Measurements from ENCODE around the gene RAB40C.

RAB40C gene

DNA sequence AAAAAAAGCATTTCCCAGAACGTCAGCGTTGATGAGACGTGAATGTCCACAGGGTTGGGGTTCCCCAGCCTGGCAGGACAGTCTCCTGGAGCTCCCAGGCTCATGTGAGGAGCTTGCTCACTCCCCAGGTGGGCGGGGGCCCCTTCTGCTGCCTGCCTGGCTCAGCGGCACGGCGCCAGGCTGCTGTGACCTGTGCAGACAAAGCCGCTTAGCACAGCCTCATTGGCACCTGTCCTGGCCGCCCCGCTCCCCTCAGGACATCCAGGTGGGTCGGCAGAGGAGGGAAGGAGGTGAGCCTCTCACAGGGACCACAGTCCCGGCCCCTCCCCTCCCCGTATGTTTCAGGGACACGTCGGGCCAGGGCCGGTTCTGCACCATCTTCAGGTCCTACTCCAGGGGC, 28.0 kb downstream of the RAB40C start:
- DNase-seq (ENCODE audit: low read depth) = no peak

DNA sequence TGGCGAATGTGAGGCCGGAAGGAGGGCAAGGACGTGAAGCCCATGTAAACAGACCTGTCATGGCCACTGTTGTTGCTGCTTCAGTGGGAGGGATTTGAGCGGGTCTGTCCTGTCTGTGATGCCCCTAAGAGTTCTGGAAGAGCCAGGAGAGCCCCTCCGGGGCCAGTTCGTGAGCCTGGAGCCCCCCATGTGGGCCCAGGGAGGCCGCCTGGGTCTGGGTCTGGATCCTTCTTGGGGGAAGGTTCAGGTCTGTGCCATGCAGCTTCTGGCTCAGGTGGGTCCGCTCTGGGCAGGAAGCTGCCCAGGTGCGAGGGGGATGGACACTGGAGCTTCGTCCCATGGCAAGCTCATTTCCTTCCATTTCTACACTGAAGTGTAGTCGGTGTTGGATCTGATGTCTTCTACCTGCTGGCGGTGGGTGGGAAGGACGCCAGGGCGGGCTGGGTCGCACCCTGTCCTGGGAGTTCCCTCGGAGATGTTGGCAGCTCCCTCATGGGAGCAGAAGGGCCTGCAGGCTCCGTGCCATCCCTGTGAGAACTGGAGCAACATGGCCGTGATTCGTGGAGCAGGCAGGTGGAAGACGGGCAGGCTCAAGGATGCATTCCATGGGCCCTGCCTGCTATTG, 29.7 kb downstream of the RAB40C start:
- DNase-seq (ENCODE audit: low read depth) = no peak

DNA sequence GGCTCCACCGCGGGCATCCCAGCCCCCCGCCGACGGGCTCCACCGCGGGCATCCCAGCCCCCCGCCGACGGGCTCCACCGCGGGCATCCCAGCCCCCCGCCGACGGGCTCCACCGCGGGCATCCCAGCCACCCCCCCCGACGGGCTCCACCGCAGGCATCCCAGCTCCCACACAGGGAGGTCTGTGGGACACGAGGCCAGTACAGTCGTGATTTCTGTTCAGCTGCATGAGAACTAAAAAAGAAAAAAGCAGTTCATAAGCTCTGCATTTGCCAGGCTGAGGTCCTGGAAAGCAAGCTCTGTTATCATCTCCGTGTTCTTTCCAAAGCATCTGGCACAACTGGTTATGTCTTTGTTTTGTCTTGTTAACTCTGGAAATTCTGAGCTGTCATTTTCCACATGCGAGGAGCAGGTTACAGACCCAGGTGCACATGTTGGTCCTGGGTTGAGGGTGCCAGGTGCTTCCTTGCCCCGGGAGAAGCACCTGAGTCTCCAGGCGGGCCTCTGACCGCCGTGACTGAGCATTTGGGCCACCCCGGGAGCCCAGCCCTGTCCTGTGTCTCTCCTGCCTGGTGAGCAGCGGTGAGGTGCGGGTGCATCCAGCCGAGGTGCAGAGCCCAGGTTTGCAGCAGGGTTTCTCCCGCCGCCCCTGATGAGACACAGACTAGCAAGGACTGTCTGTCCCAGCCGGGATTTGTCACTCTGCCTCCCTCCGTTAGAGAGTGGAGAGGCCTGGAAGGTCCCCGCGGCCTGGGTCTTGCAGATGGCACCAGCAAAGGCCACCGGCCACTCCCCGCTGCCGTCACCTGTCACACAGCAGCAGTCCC, 31.0 kb downstream of the RAB40C start:
- DNase-seq (ENCODE audit: low read depth) = no peak

DNA sequence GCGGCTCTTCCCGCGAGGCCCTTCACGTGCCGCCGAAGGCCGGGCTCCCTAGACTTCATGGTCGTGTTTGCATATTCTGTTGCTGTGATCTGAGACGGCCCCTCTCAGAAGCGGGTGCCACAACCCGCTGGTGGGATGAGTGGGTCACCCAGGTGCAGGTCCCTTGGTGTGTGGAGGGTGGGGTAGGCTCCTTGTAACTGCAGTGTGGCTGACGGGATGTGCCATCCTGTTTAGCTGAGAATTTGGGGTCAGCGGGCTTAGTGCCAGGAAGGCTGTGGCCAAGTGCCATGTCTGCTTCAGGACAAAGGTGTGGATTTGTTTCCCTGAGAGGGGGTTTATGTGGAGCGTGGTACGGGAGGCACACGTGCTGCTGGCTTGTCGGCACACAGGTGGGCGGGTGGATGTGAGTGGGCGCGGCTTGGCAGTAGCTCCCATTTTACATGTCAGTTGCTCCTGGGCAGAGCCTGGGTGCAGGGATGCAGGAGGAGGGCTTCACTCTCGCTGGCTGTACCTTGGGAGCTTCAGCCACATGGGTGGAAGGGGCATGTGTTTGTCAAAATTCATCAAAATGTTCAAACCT, 31.8 kb downstream of the RAB40C start:
- no peak for DNase-seq (ENCODE audit: low read depth)

DNA sequence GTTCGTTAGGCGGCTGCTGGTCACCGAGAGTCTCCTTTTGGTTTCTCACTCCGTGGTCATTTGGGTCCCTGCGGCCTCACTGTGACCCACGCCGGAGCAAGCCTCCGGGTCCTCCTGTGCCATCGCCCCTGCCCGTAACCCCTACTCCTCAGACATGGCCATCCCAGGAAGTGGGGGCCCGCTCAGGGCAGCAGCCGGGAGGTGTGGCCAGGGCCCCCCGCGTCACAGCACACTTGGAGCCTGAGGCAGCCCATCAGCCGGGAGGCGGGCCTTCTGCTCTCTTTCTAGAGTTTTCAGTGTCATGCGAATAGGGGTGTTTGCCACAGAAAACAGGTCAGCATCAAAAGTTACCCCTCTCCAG, 33.0 kb downstream of the RAB40C start:
- no peak for DNase-seq (ENCODE audit: low read depth)

DNA sequence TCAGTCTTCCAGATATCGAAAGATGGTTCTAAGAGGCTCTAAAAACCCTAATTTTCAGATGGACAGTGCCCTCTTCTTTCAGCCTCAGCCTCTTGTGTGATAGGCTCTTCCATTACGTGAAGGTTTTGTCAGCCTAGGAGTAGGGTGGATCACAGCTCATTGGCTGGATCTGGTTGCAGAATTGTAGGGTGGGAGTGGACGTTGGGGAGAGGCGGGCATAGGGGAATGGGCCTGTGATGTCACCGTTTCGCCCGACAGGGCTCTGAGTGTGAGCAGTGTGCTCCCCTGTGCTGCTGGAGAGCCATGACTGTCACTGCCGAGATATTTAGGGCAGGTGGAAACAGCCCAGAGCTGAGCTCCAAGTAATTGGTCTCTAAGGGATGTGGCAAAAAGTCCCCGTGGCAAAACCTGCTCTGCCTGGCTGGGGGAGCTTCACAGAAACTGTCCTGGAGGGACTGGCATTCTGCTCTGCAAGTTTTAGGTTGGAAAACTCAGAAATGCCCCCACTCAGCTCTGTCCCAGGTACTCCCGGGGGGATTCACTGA, 34.7 kb downstream of the RAB40C start:
- DNase-seq (ENCODE audit: low read depth) = no peak

DNA sequence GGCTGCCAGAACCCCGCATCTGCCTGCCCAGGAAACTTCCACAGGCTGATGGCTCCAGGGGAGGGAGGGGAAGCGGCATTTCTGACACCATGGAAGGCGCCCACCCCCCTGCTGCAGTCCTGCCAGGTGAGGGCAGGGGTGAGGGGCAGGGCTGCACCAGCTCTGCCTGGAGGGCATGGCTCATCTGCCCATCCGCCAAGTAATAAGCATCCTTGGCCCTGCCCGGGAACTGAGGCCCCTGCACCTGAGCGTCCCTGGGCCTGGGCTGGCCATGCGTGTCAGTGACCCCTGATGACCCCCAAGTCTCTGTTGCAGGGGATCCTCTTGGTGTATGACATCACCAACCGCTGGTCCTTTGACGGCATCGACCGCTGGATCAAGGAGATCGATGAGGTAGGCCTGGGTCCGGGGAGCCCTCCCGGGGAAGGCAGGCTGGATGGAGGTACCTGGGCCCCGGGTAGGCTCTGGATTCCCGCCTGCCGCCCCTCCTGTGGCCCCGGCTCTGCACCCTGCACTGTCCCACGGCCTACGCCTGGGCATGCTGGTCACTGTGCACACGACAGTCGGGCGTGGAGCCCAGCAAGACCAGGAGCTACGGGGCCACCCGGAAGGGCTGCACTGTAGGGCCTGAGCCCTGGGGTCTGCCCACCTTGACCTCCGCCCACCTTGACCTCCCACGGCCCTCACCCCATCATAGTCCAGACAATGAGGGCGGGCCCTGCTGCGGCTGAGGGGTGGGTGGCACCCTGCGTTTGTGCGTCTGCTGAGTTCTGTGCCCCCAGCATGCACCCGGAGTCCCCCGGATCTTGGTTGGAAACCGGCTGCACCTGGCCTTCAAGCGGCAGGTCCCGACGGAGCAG, 35.5 kb downstream of the RAB40C start:
- no peak for DNase-seq (ENCODE audit: low read depth)

DNA sequence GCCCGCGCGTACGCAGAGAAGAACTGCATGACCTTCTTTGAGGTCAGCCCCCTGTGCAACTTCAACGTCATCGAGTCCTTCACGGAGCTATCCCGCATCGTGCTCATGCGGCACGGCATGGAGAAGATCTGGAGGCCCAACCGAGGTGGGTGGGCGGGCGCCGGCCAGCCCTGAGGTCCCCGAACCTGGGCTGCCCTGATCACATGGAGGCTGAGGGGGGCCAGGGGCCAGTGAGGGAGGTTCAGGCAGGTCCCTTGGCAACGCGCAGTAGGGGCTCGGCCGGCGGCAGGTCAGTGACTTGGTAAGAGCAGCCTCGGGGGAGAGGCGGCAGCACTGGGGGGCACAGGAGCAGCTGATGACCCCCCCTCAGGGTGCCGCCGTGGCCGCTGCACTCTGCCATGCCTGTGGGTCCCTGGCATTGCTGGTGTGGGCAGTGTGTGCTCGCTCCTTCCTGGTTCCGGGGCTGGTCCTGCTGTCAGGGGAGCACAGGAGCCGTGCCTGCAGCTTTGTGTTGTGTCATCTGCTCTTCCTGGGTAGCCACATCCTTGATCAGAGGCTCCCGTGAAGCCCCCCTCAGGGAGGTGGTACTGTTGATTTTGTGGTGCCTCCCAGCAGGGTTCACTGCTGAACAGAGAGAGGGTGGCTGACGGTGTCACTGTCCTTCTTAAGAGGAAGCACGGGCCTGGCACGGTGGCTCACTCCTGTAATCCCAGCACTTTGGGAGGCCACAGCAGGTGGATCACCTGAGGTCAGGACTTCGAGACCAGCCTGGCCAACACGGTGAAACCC, 36.3 kb downstream of the RAB40C start:
- no peak for DNase-seq (ENCODE audit: low read depth)

DNA sequence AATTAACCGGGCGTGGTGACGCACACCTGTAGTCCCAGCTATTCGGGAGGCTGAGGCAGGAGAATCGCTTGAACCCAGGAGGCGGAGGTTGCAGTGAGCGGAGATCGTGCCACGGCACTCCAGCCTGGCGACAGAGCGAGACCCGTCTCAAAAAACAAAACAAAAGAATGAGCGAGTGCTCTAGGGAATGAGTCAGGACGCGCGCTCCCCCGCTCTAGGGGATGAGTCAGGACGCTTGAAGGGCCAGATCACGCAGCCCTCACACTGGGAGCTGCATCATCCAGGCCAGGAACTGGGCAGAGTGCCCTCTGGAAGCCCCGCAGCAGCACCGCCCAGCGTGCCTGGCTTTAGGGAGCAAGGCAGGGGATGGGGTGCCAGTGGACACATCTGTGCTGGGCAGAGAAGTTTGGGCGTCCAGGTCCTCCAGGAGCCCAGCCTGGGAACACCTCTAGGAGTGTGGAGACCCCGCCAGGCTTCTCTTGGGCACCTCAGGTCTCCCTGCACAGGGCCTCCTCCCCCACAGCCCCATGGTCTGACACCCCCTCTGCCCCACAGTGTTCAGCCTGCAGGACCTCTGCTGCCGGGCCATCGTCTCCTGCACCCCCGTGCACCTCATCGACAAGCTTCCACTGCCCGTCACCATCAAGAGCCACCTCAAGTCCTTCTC, 37.1 kb downstream of the RAB40C start:
- no peak for DNase-seq (ENCODE audit: low read depth)

DNA sequence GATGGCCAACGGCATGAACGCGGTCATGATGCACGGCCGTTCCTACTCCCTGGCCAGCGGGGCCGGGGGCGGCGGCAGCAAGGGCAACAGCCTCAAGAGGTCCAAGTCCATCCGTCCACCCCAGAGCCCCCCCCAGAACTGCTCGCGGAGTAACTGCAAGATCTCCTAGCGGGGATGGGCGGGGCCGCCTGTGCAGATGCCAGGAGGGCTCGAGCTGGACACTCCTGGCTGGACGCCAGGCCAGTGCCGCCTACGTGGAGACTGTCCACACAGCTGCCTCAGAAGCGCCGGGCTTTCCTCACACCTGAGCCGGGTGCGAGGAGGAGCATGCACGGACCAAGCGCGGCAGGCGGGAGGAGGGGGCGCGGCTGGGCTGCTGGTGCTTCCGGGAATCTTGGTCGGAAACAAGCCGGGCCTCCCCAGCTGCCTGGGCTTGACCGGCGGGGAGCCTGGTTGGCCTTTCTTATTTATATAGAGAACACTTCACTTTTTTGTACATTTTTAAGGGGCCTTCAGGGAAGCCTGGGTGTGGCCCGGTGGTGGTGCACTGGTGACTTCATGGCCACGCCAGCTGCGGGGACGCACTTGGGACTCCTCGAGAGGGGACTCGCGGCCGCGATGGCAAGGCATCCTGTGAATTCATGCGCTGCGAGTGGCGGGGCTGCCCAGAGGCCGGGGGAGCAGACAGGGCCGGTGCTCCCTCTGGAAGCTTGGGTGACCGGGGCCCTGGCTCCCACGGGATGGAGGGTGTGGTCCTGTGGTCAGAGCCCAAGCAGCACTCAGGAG, 37.8 kb downstream of the RAB40C start:
- DNase-seq (ENCODE audit: low read depth) = no peak

DNA sequence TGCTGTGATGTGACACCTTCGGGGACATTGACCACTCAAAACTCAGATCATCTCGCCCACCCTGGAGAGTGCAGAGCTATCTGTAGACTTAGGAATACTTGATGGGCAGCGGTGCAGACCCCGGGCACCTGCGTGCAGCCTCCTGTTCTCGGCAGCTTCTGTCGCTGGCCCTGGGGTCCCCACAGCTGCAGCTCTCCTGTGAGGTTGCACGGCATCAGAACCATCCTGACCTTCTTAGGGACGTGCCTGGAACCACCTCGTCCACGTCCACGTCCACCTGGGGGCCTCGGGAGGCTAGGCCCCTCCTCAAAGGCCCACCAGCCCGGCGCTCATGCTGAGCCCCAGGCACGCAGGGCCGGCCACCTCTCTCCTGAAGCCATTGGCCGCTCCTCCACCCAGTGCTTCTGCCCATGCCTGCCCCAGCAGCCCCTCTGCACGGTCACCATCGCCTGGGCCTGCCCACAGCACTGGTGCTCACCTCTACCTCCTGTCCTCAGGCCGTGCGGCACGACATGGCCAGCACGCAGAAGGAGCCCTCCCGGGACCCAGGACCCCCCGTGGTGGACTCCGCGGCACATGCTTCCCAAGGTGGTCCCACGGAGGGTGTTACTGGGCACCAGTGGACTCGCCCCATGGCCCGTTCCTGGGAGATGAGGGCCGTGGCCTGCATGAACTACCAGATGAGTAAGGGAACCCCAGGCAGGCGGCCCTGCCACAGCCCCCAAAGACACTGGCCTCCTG, 38.6 kb downstream of the RAB40C start:
- DNase-seq (ENCODE audit: low read depth) = no peak

DNA sequence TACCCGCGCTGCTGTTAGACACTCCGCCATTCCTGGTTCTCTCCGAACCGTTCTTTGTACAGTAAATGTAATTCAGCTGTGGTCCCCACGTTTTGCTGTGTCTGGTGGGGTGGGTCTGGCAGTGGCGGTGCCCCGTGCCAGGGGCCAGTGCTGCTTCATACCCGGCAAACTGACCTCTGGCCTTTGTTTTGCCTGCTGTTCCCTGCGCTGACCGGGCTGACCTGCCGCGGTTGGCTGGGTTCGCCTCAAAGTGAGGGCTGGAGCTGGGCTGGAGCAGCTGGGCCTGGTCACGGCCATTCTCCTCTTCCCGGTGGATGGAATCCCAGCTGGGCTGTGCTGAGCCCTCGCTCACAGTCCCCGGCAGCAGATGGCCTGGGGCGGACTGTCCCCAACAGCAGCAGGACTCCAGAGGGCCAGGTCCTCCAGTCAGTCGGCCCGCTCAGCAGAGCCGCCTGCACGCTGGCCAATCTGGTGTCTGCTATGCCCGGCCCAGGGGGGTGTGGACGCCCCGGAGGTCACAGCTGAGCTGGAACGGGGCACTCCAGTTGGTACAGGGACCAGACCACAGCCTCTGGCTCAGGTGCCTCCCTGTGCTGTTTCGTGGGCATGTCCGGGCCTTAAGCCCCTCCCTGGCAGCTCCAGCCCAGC, 39.4 kb downstream of the RAB40C start:
- no peak for DNase-seq (ENCODE audit: low read depth)

DNA sequence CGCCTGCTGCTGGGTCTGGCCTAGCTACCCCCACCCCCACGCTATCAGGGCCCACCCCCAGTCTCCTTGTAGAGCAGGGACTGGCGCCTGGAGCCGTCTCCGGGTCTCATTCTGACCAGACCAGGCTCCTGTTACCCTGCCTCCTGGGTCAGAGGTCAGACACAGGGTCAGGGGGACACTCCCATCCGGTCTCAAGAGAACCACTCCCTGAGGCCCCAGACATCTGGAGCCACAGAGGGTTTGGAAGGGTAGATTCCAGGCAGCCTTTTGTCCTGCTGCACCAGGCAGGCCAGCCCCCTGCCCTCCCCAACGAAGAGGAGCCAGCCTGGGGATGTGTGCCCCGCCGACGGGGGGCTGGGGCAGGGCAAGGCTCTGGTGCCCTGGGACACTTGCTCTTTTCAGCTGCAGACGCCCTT, 40.0 kb downstream of the RAB40C start:
- no peak for DNase-seq (ENCODE audit: low read depth)

DNA sequence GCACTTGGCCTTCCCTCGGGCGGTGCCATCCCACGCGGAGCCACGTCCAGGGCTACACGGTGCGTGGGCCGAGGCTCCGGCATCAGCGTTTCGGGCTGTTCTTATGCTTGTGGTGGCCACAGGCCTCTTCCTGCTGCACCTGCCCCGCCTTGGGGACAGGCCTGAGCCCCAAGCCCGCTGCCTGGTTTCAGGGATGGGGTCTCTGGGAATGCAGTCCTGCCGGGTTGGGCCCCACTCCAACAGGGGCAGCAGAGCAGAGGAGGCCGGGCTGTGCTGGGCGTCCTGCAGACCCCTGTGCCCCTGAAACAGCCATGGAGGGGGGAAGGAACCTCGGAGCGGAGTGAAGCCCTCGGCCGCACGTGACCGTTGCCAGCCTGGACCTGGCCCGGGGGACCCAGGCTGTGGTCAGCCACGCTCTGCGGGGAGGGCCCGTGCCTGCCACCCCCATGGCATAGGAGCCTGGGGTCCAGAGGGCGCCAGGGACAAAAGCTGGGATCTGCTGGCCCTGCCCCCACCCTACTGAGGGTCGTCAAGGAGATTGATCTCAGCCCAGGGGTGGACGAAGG, 40.5 kb downstream of the RAB40C start:
- DNase-seq (ENCODE audit: low read depth) = no peak

DNA sequence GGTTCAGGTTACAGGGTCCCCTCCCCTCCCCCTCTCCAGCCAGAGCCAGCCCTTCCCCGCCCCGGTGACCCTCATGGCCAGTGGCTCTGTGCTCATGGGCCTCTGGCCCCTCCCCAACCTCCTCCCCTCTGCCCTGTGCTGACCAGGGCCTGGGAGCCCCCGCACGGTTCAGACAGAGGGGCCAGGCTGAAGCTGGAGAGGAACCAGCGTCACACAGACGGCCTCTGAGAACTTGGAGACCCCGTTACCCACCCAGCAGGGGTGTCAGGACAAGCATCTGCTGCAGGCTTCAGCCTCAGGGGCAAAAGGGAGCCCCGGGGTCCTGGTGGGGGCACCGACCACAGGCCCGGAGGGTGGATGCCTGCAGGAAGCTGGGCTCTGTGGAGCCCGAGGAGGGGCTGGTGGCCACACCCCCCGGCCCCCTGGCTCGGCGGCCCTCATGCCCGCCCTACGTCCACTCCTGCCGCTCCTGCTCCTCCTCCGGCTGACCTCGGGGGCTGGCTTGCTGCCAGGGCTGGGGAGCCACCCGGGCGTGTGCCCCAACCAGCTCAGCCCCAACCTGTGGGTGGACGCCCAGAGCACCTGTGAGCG, 41.0 kb downstream of the RAB40C start, which contains the start of gene WFIKKN1:
TSS of gene WFIKKN1 (plus strand) at position 171 of the 591 bp plus-strand sequence. CDS start at position 440, 269 bp downstream.
- no peak for DNase-seq (ENCODE audit: low read depth)

DNA sequence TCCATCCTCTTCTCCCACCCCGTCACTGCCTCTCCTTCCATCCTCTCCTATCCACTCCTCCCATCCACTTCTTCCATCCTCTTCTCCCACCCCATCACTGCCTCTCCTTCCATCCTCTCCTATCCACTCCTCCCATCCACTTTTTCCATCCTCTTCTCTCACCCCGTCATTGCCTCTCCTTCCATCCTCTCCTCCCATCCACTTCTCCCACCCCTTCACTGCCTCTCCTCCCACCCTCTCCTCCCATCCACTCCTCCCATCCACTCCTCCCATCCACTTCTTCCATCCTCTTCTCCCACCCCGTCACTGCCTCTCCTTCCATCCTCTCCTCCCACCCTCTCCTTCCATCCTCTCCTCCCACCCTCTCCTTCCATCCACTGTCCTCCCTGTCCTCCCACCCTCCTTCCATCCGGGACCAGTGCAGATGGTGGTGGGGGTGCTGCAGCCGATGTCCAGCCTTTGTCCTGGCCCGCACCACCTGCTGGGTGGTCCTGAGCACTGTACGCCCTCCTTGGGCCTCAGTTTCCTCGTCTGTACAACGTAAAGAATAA, 42.0 kb downstream of the RAB40C start:
- no peak for DNase-seq (ENCODE audit: low read depth)

DNA sequence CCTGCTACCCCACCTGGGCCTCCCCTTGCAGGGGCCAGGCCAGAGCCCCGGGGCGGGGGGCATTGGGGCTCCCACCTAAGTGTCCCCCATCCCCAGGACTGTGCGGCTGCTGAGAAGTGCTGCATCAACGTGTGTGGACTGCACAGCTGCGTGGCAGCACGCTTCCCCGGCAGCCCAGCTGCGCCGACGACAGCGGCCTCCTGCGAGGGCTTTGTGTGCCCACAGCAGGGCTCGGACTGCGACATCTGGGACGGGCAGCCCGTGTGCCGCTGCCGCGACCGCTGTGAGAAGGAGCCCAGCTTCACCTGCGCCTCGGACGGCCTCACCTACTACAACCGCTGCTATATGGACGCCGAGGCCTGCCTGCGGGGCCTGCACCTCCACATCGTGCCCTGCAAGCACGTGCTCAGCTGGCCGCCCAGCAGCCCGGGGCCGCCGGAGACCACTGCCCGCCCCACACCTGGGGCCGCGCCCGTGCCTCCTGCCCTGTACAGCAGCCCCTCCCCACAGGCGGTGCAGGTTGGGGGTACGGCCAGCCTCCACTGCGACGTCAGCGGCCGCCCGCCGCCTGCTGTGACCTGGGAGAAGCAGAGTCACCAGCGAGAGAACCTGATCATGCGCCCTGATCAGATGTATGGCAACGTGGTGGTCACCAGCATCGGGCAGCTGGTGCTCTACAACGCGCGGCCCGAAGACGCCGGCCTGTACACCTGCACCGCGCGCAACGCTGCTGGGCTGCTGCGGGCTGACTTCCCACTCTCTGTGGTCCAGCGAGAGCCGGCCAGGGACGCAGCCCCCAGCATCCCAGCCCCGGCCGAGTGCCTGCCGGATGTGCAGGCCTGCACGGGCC, 42.8 kb downstream of the RAB40C start:
- DNase-seq (ENCODE audit: low read depth) = no peak
